ENCODE data around the gene MICB.

- TF ChIP-seq CTCF (IDR thresholded peaks at IDR 0.05) (no peak), POLR2A (IDR thresholded peaks at IDR 0.05) (no peak), POLR2AphosphoS5 (IDR thresholded peaks at IDR 0.05) (no peak)
Observed at GRCh38 chr6:31560697-31561058, 62.7 kb downstream of the MICB start.
